Suprapubic skin (tissue), 3 donors: ENCODE data around the gene SHROOM2.

Experiments
- POLR2A ChIP-seq, 2 donors: fragments of 450-650 bp; IDR thresholded peaks; one replicate each; pipeline ENCODE4 v1.6.1; 2017; ENCODE audit warnings: antibody characterized with exemption in 2 of 2, mild to moderate bottlenecking in 2 of 2, moderate library complexity in 2 of 2
- TF ChIP-seq, protein P1 (sequence below), 2 donors: fragments of 200-600 bp in 1 of 2; fragments of 450-650 bp in 1 of 2; sonication (generic) in 1 of 2; IDR thresholded peaks; one replicate each; pipeline ENCODE4 v1.5.1; 2016 to 2019; ENCODE audit warnings: antibody characterized with exemption in 2 of 2, mild to moderate bottlenecking in 1 of 2, moderate library complexity in 1 of 2

DNA sequence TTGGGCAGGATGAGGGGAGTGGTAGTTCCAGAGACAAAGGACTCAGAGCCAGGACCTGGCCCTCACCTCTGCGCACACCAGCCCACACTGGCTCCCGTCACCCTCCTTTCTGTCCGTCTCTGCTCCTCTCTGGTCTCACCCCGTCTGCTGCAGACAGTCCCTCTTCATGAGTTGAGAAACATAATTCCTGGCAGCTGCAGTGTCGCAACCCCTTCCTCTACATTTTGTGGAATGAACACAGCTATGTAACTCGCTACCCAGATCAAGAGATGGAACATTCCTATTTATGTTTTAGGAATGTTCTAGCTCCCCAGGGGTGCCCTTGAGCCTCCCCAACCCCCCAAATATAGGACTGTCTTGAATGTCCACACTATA, 59.3 kb downstream of the SHROOM2 start:
- no peak for TF ChIP-seq POLR2A (IDR thresholded peaks at IDR 0.05)
- TF ChIP-seq, protein P1, sequence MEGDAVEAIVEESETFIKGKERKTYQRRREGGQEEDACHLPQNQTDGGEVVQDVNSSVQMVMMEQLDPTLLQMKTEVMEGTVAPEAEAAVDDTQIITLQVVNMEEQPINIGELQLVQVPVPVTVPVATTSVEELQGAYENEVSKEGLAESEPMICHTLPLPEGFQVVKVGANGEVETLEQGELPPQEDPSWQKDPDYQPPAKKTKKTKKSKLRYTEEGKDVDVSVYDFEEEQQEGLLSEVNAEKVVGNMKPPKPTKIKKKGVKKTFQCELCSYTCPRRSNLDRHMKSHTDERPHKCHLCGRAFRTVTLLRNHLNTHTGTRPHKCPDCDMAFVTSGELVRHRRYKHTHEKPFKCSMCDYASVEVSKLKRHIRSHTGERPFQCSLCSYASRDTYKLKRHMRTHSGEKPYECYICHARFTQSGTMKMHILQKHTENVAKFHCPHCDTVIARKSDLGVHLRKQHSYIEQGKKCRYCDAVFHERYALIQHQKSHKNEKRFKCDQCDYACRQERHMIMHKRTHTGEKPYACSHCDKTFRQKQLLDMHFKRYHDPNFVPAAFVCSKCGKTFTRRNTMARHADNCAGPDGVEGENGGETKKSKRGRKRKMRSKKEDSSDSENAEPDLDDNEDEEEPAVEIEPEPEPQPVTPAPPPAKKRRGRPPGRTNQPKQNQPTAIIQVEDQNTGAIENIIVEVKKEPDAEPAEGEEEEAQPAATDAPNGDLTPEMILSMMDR (IDR thresholded peaks at IDR 0.05), result no peak
